NCI-H345 treated with DMSO at 0.1 percent for 48 hours (cell line): Measurements from ENCODE around the gene PTPRN2.
"Not testable (repeated sequence)": the region's sequence is repeated elsewhere in the genome, so short reads cannot be mapped to it uniquely, and the experiment has no call there.

Experiments
- DNase-seq: peaks from one replicate; lab custom pipeline; 2025; ENCODE audit not compliant: unreplicated experiment; lab: John Stamatoyannopoulos, UW

Gene PTPRN2

GRCh38 chr7:158390460-158390859 is 197.2 kb downstream of the PTPRN2 start:
- no peak for DNase-seq

- DNase-seq = no peak
Observed at GRCh38 chr7:158389514-158390425, 197.9 kb downstream of the PTPRN2 start.

GRCh38 chr7:158388928-158389327 is 198.7 kb downstream of the PTPRN2 start:
- DNase-seq = no peak

- DNase-seq = no peak
Observed at GRCh38 chr7:158388072-158388471, 199.6 kb downstream of the PTPRN2 start.

GRCh38 chr7:158387546-158387891 is 200.1 kb downstream of the PTPRN2 start:
- DNase-seq = no peak

GRCh38 chr7:158386866-158387545 is 200.6 kb downstream of the PTPRN2 start:
- DNase-seq = no peak

GRCh38 chr7:158386355-158386618 is 201.3 kb downstream of the PTPRN2 start:
- no peak for DNase-seq

GRCh38 chr7:158385496-158386354 is 201.9 kb downstream of the PTPRN2 start:
- DNase-seq = not testable (repeated sequence)

GRCh38 chr7:158384746-158385145 is 202.9 kb downstream of the PTPRN2 start:
- peak; percentile 78 for DNase-seq

GRCh38 chr7:158383665-158384064 is 204.0 kb downstream of the PTPRN2 start:
- DNase-seq = no peak

- no peak for DNase-seq
Observed at GRCh38 chr7:158382363-158383254, 205.0 kb downstream of the PTPRN2 start.

GRCh38 chr7:158381956-158382355 is 205.7 kb downstream of the PTPRN2 start:
- DNase-seq = no peak

GRCh38 chr7:158378978-158379377 is 208.6 kb downstream of the PTPRN2 start:
- no peak for DNase-seq

- DNase-seq = no peak
Observed at GRCh38 chr7:158377800-158378623, 209.6 kb downstream of the PTPRN2 start.

- DNase-seq = not testable (repeated sequence)
Observed at GRCh38 chr7:158376839-158377186, 210.8 kb downstream of the PTPRN2 start.

- not testable (repeated sequence) for DNase-seq
Observed at GRCh38 chr7:158376146-158376838, 211.3 kb downstream of the PTPRN2 start.

- no peak for DNase-seq
Observed at GRCh38 chr7:158375034-158375433, 212.6 kb downstream of the PTPRN2 start.

- DNase-seq = no peak
Observed at GRCh38 chr7:158374586-158374985, 213.0 kb downstream of the PTPRN2 start.

- no peak for DNase-seq
Observed at GRCh38 chr7:158374146-158374545, 213.5 kb downstream of the PTPRN2 start.
